Activated CD4-positive, alpha-beta memory T cell treated with anti-CD3 and anti-CD28 coated beads, Interleukin-2, amount 10 ng/mL, durations not matched to agents 7 days and 5 days (primary cell): ENCODE data around the gene KCP. TPM values are rescaled to one million over a fixed set of nuclear protein-coding genes. Genes with fewer than 3 reads are reported as not detected.

Experiments used
- CTCF ChIA-PET: fragments of 350-600 bp; sonication (Branson Sonifier 250); formaldehyde crosslinking; loops from one replicate; lab custom pipeline; 2021; ENCODE audit warnings: antibody characterized with exemption, inconsistent platforms; lab: Charles Lee
- POLR2A ChIA-PET: fragments of 350-600 bp; sonication (Branson Sonifier 250); formaldehyde crosslinking; loops from one replicate; lab custom pipeline; 2021; ENCODE audit warnings: antibody characterized with exemption; lab: Charles Lee
- DNase-seq: peaks from one replicate; pipeline ENCODE4 v3.0.0-alpha.2; 2020
- H3K27ac Mint-ChIP-seq: one replicate; pipeline ENCODE4 v1.8.0; 2021; ENCODE audit warnings: mild to moderate bottlenecking, mixed read lengths
- H3K27me3 Mint-ChIP-seq: one replicate; pipeline ENCODE4 v1.8.0; 2021; ENCODE audit warnings: mixed read lengths
- H3K36me3 Mint-ChIP-seq: one replicate; pipeline ENCODE4 v1.8.0; 2021; ENCODE audit warnings: low read depth, mixed read lengths
- H3K4me1 Mint-ChIP-seq: one replicate; pipeline ENCODE4 v1.8.0; 2021; ENCODE audit warnings: mixed read lengths
- H3K4me3 Mint-ChIP-seq: one replicate; pipeline ENCODE4 v1.8.0; 2021; ENCODE audit warnings: mild to moderate bottlenecking, mixed read lengths
- H3K9me3 Mint-ChIP-seq: one replicate; pipeline ENCODE4 v1.8.0; 2021; ENCODE audit warnings: mixed read lengths
- total RNA-seq, 2 experiments: library from RNA; stranded (reverse); gene quantifications; one replicate each; pipeline ENCODE4 v1.2.3, GENCODE V29; 2021

Gene KCP
- total RNA-seq, 2 experiments from 2014 or later, result 0.20 to 0.33 TPM

- DNase-seq, result no peak
- no peak overlapping the region for H3K4me3 Mint-ChIP-seq
- H3K27me3 Mint-ChIP-seq, result peaks cover 14% of the 10 kb centered on the region
- H3K27ac Mint-ChIP-seq, result no peak overlapping the region
- no peaks in the 10 kb centered on the region for H3K36me3 Mint-ChIP-seq
- ChIA-PET POLR2A (no interaction called here), CTCF (no interaction called here)
- H3K4me1 Mint-ChIP-seq, result peaks cover 4% of the 10 kb centered on the region
- no peaks in the 10 kb centered on the region for H3K9me3 Mint-ChIP-seq
Observed at GRCh38 chr7:128889121-128889520, 21.4 kb downstream of the KCP start.

- POLR2A ChIA-PET, result no interaction called here
- CTCF ChIA-PET, result no interaction called here
- Mint-ChIP-seq H3K36me3 (no peaks in the 10 kb centered on the region), H3K4me1 (peaks cover 5% of the 10 kb centered on the region), H3K9me3 (no peaks in the 10 kb centered on the region), H3K4me3 (no peak overlapping the region), H3K27me3 (peaks cover 14% of the 10 kb centered on the region), H3K27ac (no peak overlapping the region)
- DNase-seq, result no peak
Observed at GRCh38 chr7:128888756-128889095, 21.8 kb downstream of the KCP start.

- H3K27ac Mint-ChIP-seq, result no peak overlapping the region
Observed at GRCh38 chr7:128888039-128888755, 22.3 kb downstream of the KCP start.

GRCh38 chr7:128887169-128888038, 23.1 kb downstream of the KCP start:
- H3K36me3 Mint-ChIP-seq, result no peaks in the 10 kb centered on the region
- peaks cover 8% of the 10 kb centered on the region for H3K4me1 Mint-ChIP-seq
- H3K9me3 Mint-ChIP-seq, result no peaks in the 10 kb centered on the region
- no peak for DNase-seq
- ChIA-PET POLR2A (no interaction called here), CTCF (no interaction called here)
- H3K27me3 Mint-ChIP-seq, result peaks cover 14% of the 10 kb centered on the region
- H3K27ac Mint-ChIP-seq, result no peak overlapping the region
- no peak overlapping the region for H3K4me3 Mint-ChIP-seq

More at GRCh38 chr7:128888039-128888755, 22.3 kb downstream of the KCP start:
- CTCF ChIA-PET, result no interaction called here
- peaks cover 14% of the 10 kb centered on the region for H3K27me3 Mint-ChIP-seq
- H3K4me1 Mint-ChIP-seq, result peaks cover 8% of the 10 kb centered on the region
- no peaks in the 10 kb centered on the region for H3K9me3 Mint-ChIP-seq
- no peak overlapping the region for H3K4me3 Mint-ChIP-seq
- POLR2A ChIA-PET, result no interaction called here
- H3K36me3 Mint-ChIP-seq, result no peaks in the 10 kb centered on the region
- DNase-seq, result no peak

- H3K4me3 Mint-ChIP-seq, result no peak overlapping the region
- CTCF ChIA-PET, result interaction anchor here (1.0 to 1.9 kb wide), 3 partner anchors 13 to 250 kb away, joined by 3 to 4 read pairs (median 4); no protein-coding TSS in a partner anchor
- no peaks in the 10 kb centered on the region for H3K9me3 Mint-ChIP-seq
Observed at GRCh38 chr7:128886391-128887168, 23.9 kb downstream of the KCP start.

GRCh38 chr7:128885370-128886187, 24.9 kb downstream of the KCP start:
- no peak overlapping the region for H3K27ac Mint-ChIP-seq
- H3K36me3 Mint-ChIP-seq, result no peaks in the 10 kb centered on the region
- ChIA-PET POLR2A (no interaction called here), CTCF (interaction anchor here (1.0 to 4.2 kb wide), 5 partner anchors 12 to 251 kb away, joined by 3 to 32 read pairs (median 4); no protein-coding TSS in a partner anchor)
- peaks cover 12% of the 10 kb centered on the region for H3K27me3 Mint-ChIP-seq
- DNase-seq, result no peak
- H3K9me3 Mint-ChIP-seq, result no peaks in the 10 kb centered on the region
- H3K4me3 Mint-ChIP-seq, result no peak overlapping the region
- H3K4me1 Mint-ChIP-seq, result peaks cover 8% of the 10 kb centered on the region

More at GRCh38 chr7:128886391-128887168, 23.9 kb downstream of the KCP start:
- peaks cover 8% of the 10 kb centered on the region for H3K4me1 Mint-ChIP-seq
- POLR2A ChIA-PET, result no interaction called here
- H3K27me3 Mint-ChIP-seq, result peaks cover 10% of the 10 kb centered on the region
- no peak for DNase-seq
- H3K36me3 Mint-ChIP-seq, result no peaks in the 10 kb centered on the region
- no peak overlapping the region for H3K27ac Mint-ChIP-seq

- no peak overlapping the region for H3K4me3 Mint-ChIP-seq
- H3K27ac Mint-ChIP-seq, result no peak overlapping the region
- DNase-seq, result no peak
- no peaks in the 10 kb centered on the region for H3K9me3 Mint-ChIP-seq
- no peaks in the 10 kb centered on the region for H3K36me3 Mint-ChIP-seq
- ChIA-PET CTCF (interaction anchor here (1.0 to 4.2 kb wide), 11 partner anchors 13 to 458 kb away, joined by 3 to 32 read pairs (median 7); partner anchors contain the start of gene ATP6V1F), POLR2A (interaction anchor here (1.5 kb wide), 1 partner anchor 22 kb away, joined by 11 read pairs; the partner anchor contains the start of gene ATP6V1F)
- H3K27me3 Mint-ChIP-seq, result peaks cover 8% of the 10 kb centered on the region
- H3K4me1 Mint-ChIP-seq, result peaks cover 7% of the 10 kb centered on the region
Observed at GRCh38 chr7:128884561-128885369, 25.7 kb downstream of the KCP start.

- Mint-ChIP-seq H3K4me3 (no peak overlapping the region), H3K9me3 (no peaks in the 10 kb centered on the region), H3K4me1 (peaks cover 7% of the 10 kb centered on the region), H3K27me3 (peaks cover 3% of the 10 kb centered on the region), H3K27ac (no peak overlapping the region), H3K36me3 (no peaks in the 10 kb centered on the region)
- peak; percentile 84 for DNase-seq
- ChIA-PET POLR2A (interaction anchor here (0.8 to 1.5 kb wide), 4 partner anchors 11 to 48 kb away, joined by 3 to 11 read pairs (median 4); partner anchors contain the start of gene ATP6V1F), CTCF (interaction anchor here (0.6 to 4.2 kb wide), 30 partner anchors 8 to 457 kb away, joined by 3 to 32 read pairs (median 4); partner anchors contain the start of genes ATP6V1F, GARIN1A and IRF5)
Observed at GRCh38 chr7:128883622-128884448, 26.7 kb downstream of the KCP start.

GRCh38 chr7:128882134-128882533, 28.4 kb downstream of the KCP start:
- Mint-ChIP-seq H3K36me3 (no peaks in the 10 kb centered on the region), H3K9me3 (no peaks in the 10 kb centered on the region), H3K4me1 (peaks cover 14% of the 10 kb centered on the region), H3K27me3 (peaks cover 3% of the 10 kb centered on the region), H3K27ac (no peak overlapping the region), H3K4me3 (no peak overlapping the region)
- CTCF ChIA-PET, result interaction anchor here (1.3 to 4.2 kb wide), 6 partner anchors 12 to 282 kb away, joined by 4 to 32 read pairs (median 18); partner anchors contain the start of gene ATP6V1F
- DNase-seq, result no peak
- POLR2A ChIA-PET, result interaction anchor here (1.4 kb wide), 1 partner anchor 40 kb away, joined by 3 read pairs; no protein-coding TSS in a partner anchor

GRCh38 chr7:128881458-128882125, 28.9 kb downstream of the KCP start:
- ChIA-PET POLR2A (interaction anchor here (1.4 kb wide), 1 partner anchor 41 kb away, joined by 3 read pairs; no protein-coding TSS in a partner anchor), CTCF (interaction anchor here (0.8 to 4.2 kb wide), 6 partner anchors 12 to 1010 kb away, joined by 3 to 32 read pairs (median 8); partner anchors contain the start of gene ATP6V1F)
- H3K9me3 Mint-ChIP-seq, result no peaks in the 10 kb centered on the region

More at GRCh38 chr7:128881458-128882125, 28.9 kb downstream of the KCP start:
- H3K36me3 Mint-ChIP-seq, result no peaks in the 10 kb centered on the region
- DNase-seq, result no peak
- no peak overlapping the region for H3K27ac Mint-ChIP-seq
- peaks cover 3% of the 10 kb centered on the region for H3K27me3 Mint-ChIP-seq
- H3K4me1 Mint-ChIP-seq, result peaks cover 14% of the 10 kb centered on the region
- no peak overlapping the region for H3K4me3 Mint-ChIP-seq
